SK-N-SH treated with all-trans-retinoic acid at 6 μM for 48 hours (cell line): ENCODE results near the gene PVALEF.

ENCODE experiments used
- ATAC-seq: fragments of 200-7000 bp; cut with Tn5 transposase; 3 replicates; pipeline ENCODE4 v1.9.1; 2020; ENCODE audit warnings: mild to moderate bottlenecking, moderate library complexity
- ARNTL ChIP-seq: fragments of 450-650 bp; formaldehyde crosslinking; IDR thresholded peaks from 2 replicates; pipeline ENCODE4 v1.5.0; 2020; ENCODE audit warnings: low read depth, mild to moderate bottlenecking, moderate library complexity, borderline replicate concordance
- BACH2 ChIP-seq: fragments of 250-450 bp; sonication (Bioruptor Pico); IDR thresholded peaks from 2 replicates; pipeline ENCODE4 v1.9.0; 2021; ENCODE audit warnings: mild to moderate bottlenecking, borderline replicate concordance
- ESRRG ChIP-seq: fragments of 250-450 bp; sonication (Bioruptor Pico); IDR thresholded peaks from 2 replicates; pipeline ENCODE4 v1.6.1; 2021; ENCODE audit warnings: mild to moderate bottlenecking
- GLIS3 ChIP-seq: fragments of 250-450 bp; sonication (Bioruptor Pico); IDR thresholded peaks from 2 replicates; pipeline ENCODE4 v1.5.0; 2020; ENCODE audit warnings: mild to moderate bottlenecking, moderate library complexity
- ISL1 ChIP-seq: fragments of 250-450 bp; sonication (Bioruptor Pico); IDR thresholded peaks from 2 replicates; pipeline ENCODE4 v2.1.2; 2022; ENCODE audit warnings: mild to moderate bottlenecking, moderate library complexity
- OSR1 ChIP-seq: fragments of 250-450 bp; sonication (Bioruptor Pico); IDR thresholded peaks from 2 replicates; pipeline ENCODE4 v1.8.0; 2022; ENCODE audit warnings: moderate library complexity, mild to moderate bottlenecking, inconsistent platforms
- PPARA ChIP-seq: fragments of 250-450 bp; sonication (Bioruptor Pico); IDR thresholded peaks from 2 replicates; pipeline ENCODE4 v1.5.0; 2020; ENCODE audit warnings: mild to moderate bottlenecking, borderline replicate concordance
- RARB ChIP-seq: fragments of 250-450 bp; sonication (Bioruptor Pico); IDR thresholded peaks from 2 replicates; pipeline ENCODE4 v1.8.0; 2021; ENCODE audit warnings: mild to moderate bottlenecking, moderate library complexity
- SNAI2 ChIP-seq: fragments of 250-450 bp; sonication (Bioruptor Pico); IDR thresholded peaks from 2 replicates; pipeline ENCODE4 v1.5.0; 2020; ENCODE audit warnings: mild to moderate bottlenecking, moderate library complexity
- TCF4 ChIP-seq: fragments of 250-450 bp; sonication (Bioruptor Pico); IDR thresholded peaks from 2 replicates; pipeline ENCODE4 v1.8.0; 2021; ENCODE audit warnings: mild to moderate bottlenecking, moderate library complexity, borderline replicate concordance
- TOX ChIP-seq: fragments of 250-450 bp; sonication (Bioruptor Pico); IDR thresholded peaks from 2 replicates; pipeline ENCODE4 v1.8.0; 2021; ENCODE audit warnings: mild to moderate bottlenecking, moderate library complexity, borderline replicate concordance
- ZC3H10 ChIP-seq: fragments of 250-450 bp; sonication (Bioruptor Pico); IDR thresholded peaks from 2 replicates; pipeline ENCODE4 v1.5.1; 2021; ENCODE audit warnings: mild to moderate bottlenecking, moderate library complexity
- ZFP30 ChIP-seq: fragments of 450-650 bp; formaldehyde crosslinking; IDR thresholded peaks from 2 replicates; pipeline ENCODE4 v1.5.0; 2022; ENCODE audit warnings: mild to moderate bottlenecking, moderate library complexity
- ZNF565 ChIP-seq: fragments of 450-650 bp; formaldehyde crosslinking; conservative IDR thresholded peaks from 2 replicates; pipeline ENCODE4 v1.5.0; 2020; ENCODE audit warnings: low read depth, mild to moderate bottlenecking, moderate library complexity
- TF ChIP-seq, protein P1 (sequence below): fragments of 250-450 bp; sonication (Bioruptor Pico); IDR thresholded peaks from 2 replicates; pipeline ENCODE4 v1.8.0; 2021; ENCODE audit warnings: low read depth, mild to moderate bottlenecking, moderate library complexity, borderline replicate concordance
- TF ChIP-seq, protein P2 (sequence below): fragments of 250-450 bp; sonication (Bioruptor Pico); IDR thresholded peaks from 2 replicates; pipeline ENCODE4 v1.5.1; 2020; ENCODE audit warnings: low read depth, mild to moderate bottlenecking, moderate library complexity
- TF ChIP-seq, protein P3 (sequence below): fragments of 250-450 bp; sonication (Bioruptor Pico); IDR thresholded peaks from 2 replicates; pipeline ENCODE4 v1.8.0; 2020; ENCODE audit warnings: mild to moderate bottlenecking, moderate library complexity, borderline replicate concordance
- TF ChIP-seq, protein P4 (sequence below): fragments of 250-450 bp; sonication (Bioruptor Pico); IDR thresholded peaks from 2 replicates; pipeline ENCODE4 v1.5.1; 2021; ENCODE audit warnings: mild to moderate bottlenecking, moderate library complexity
- TF ChIP-seq, protein P5 (sequence below): fragments of 250-450 bp; sonication (Bioruptor Pico); IDR thresholded peaks from 2 replicates; pipeline ENCODE4 v1.5.0; 2020; ENCODE audit warnings: mild to moderate bottlenecking, moderate library complexity

The PVALEF gene

DNA sequence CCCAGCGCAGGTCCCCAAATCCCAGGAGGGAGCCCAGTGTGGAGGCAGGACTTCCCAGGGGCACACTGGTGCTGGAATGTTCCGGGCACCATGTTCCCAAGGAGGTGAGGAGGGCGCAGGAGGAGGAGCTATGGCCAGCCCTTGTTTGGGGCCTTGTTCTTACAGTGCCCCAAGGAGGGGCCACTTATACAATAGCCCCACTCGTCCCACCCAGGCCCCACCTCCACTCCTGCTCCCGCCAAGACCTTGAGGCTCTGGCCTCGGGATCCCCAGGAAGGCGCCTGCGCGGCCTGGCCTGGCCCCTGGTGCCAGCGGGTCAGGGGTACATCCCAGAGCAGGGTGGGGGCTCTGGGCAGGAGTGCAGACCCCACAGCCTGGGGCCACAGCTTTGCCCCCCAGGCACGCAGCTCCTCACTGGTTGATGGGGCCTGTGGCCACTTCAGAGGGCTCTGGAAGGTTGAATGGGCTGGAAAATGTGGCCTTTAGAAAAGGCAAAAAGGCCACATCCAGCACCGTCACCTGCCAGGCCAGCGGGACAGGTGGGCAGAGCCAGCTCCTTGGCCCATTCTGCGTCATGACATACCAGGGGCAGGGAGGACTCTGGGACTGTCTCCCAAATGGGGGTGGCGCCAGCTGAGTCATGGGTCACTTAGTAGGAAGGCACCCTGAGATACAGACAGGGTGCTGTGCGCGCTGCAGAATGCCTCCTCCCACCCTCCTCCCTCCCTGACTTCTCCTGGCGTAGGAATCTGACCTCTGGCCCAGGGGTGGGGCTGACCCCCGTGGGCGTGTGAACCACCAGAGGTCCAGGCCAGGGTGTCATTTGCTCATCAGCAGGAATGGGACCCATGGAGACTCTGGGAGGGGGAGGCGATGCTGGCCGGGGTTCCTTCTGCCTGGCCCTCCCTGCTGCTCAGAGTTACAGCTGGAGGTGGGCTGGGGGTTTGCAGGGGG lies 32.3 kb upstream of the PVALEF start:
- no peak for ATAC-seq
- no peak for TF ChIP-seq TCF4 (CRISPR knock-in tag)
- TF ChIP-seq TOX (CRISPR knock-in tag) = no peak
- TF ChIP-seq ZFP30 = no peak
- TF ChIP-seq, protein P1, sequence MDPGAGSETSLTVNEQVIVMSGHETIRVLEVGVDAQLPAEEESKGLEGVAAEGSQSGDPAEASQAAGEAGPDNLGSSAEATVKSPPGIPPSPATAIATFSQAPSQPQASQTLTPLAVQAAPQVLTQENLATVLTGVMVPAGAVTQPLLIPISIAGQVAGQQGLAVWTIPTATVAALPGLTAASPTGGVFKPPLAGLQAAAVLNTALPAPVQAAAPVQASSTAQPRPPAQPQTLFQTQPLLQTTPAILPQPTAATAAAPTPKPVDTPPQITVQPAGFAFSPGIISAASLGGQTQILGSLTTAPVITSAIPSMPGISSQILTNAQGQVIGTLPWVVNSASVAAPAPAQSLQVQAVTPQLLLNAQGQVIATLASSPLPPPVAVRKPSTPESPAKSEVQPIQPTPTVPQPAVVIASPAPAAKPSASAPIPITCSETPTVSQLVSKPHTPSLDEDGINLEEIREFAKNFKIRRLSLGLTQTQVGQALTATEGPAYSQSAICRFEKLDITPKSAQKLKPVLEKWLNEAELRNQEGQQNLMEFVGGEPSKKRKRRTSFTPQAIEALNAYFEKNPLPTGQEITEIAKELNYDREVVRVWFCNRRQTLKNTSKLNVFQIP (CRISPR knock-in tag) = no peak
- TF ChIP-seq ISL1 (CRISPR knock-in tag) = no peak
- TF ChIP-seq, protein P2, sequence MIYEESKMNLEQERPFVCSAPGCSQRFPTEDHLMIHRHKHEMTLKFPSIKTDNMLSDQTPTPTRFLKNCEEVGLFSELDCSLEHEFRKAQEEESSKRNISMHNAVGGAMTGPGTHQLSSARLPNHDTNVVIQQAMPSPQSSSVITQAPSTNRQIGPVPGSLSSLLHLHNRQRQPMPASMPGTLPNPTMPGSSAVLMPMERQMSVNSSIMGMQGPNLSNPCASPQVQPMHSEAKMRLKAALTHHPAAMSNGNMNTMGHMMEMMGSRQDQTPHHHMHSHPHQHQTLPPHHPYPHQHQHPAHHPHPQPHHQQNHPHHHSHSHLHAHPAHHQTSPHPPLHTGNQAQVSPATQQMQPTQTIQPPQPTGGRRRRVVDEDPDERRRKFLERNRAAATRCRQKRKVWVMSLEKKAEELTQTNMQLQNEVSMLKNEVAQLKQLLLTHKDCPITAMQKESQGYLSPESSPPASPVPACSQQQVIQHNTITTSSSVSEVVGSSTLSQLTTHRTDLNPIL (CRISPR knock-in tag) = no peak
- no peak for TF ChIP-seq OSR1
- TF ChIP-seq GLIS3 (CRISPR knock-in tag) = no peak
- no peak for TF ChIP-seq BACH2 (CRISPR knock-in tag)
- TF ChIP-seq ESRRG = no peak
- TF ChIP-seq, protein P3, sequence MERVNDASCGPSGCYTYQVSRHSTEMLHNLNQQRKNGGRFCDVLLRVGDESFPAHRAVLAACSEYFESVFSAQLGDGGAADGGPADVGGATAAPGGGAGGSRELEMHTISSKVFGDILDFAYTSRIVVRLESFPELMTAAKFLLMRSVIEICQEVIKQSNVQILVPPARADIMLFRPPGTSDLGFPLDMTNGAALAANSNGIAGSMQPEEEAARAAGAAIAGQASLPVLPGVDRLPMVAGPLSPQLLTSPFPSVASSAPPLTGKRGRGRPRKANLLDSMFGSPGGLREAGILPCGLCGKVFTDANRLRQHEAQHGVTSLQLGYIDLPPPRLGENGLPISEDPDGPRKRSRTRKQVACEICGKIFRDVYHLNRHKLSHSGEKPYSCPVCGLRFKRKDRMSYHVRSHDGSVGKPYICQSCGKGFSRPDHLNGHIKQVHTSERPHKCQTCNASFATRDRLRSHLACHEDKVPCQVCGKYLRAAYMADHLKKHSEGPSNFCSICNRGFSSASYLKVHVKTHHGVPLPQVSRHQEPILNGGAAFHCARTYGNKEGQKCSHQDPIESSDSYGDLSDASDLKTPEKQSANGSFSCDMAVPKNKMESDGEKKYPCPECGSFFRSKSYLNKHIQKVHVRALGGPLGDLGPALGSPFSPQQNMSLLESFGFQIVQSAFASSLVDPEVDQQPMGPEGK = no peak
- no peak for TF ChIP-seq RARB (CRISPR knock-in tag)
- TF ChIP-seq ZNF565 (CRISPR knock-in tag) = no peak
- TF ChIP-seq ZC3H10 = no peak
- no peak for TF ChIP-seq SNAI2 (CRISPR knock-in tag)
- TF ChIP-seq, protein P4, sequence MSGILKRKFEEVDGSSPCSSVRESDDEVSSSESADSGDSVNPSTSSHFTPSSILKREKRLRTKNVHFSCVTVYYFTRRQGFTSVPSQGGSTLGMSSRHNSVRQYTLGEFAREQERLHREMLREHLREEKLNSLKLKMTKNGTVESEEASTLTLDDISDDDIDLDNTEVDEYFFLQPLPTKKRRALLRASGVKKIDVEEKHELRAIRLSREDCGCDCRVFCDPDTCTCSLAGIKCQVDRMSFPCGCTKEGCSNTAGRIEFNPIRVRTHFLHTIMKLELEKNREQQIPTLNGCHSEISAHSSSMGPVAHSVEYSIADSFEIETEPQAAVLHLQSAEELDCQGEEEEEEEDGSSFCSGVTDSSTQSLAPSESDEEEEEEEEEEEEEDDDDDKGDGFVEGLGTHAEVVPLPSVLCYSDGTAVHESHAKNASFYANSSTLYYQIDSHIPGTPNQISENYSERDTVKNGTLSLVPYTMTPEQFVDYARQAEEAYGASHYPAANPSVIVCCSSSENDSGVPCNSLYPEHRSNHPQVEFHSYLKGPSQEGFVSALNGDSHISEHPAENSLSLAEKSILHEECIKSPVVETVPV = no peak
- TF ChIP-seq ARNTL (CRISPR knock-in tag) = no peak
- TF ChIP-seq, protein P5, sequence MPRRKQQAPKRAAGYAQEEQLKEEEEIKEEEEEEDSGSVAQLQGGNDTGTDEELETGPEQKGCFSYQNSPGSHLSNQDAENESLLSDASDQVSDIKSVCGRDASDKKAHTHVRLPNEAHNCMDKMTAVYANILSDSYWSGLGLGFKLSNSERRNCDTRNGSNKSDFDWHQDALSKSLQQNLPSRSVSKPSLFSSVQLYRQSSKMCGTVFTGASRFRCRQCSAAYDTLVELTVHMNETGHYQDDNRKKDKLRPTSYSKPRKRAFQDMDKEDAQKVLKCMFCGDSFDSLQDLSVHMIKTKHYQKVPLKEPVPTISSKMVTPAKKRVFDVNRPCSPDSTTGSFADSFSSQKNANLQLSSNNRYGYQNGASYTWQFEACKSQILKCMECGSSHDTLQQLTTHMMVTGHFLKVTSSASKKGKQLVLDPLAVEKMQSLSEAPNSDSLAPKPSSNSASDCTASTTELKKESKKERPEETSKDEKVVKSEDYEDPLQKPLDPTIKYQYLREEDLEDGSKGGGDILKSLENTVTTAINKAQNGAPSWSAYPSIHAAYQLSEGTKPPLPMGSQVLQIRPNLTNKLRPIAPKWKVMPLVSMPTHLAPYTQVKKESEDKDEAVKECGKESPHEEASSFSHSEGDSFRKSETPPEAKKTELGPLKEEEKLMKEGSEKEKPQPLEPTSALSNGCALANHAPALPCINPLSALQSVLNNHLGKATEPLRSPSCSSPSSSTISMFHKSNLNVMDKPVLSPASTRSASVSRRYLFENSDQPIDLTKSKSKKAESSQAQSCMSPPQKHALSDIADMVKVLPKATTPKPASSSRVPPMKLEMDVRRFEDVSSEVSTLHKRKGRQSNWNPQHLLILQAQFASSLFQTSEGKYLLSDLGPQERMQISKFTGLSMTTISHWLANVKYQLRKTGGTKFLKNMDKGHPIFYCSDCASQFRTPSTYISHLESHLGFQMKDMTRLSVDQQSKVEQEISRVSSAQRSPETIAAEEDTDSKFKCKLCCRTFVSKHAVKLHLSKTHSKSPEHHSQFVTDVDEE = no peak

DNA sequence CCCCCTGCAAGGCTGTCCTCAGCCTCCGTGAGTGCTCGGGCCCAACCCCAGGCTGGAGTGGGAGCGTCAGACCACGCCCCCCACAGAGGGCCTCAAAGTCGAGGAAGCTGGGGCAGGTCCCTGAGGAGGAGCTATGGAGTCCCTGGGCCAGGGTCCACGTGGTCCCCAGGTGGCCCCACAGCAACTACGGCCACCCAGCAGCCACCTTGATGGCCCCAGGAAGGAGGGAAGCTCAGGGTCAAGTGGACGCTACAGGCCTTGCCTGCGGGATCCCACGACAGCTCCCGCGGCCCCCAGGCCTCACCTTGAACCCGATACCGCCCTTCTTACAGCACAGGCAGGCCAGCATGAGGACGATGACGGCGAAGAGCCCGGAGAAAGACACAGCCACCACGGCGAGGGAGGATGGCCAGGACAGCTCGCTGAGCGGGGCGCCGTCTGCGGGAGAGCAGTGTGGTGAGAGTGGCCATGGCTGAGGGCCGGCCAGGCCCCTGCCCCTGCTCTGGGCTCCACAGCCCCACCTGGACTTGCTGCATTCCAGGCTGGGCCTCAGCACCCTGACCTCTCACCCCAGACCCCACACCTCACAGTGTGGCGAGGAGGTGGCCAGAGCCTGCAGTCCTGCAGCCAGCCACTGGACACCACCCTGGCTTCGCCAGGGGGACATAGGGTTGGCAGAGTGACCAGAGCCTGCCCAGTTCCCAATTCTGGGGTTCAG lies 31.1 kb upstream of the PVALEF start:
- no peak for TF ChIP-seq PPARA (CRISPR knock-in tag)
- TF ChIP-seq ZC3H10 = no peak
- TF ChIP-seq RARB (CRISPR knock-in tag) = no peak
- no peak for ATAC-seq
